Urinary bladder (tissue), 4 donors: ENCODE data around the gene MEF2A. TPM values are rescaled to one million over a fixed set of nuclear protein-coding genes. Genes with fewer than 3 reads are reported as not detected.

Experiments used
- DNase-seq: peaks from one replicate; pipeline ENCODE4 v3.0.0-alpha.2; 2015; ENCODE audit errors: extremely low spot score
- H3K27ac ChIP-seq: one replicate; pipeline ENCODE4 v1.5.1; 2013; ENCODE audit warnings: low read depth, mild to moderate bottlenecking, moderate library complexity
- H3K36me3 ChIP-seq: one replicate; pipeline ENCODE4 v1.6.1; 2013; ENCODE audit warnings: mild to moderate bottlenecking, moderate library complexity; ENCODE audit not compliant: insufficient read depth
- H3K4me1 ChIP-seq: one replicate; pipeline ENCODE4 v1.6.1; 2013; ENCODE audit warnings: mild to moderate bottlenecking, moderate library complexity; ENCODE audit not compliant: insufficient read depth
- H3K4me3 ChIP-seq: one replicate; pipeline ENCODE4 v1.5.1; 2013; ENCODE audit warnings: low read depth, low read length
- WGBS: extraction: QIAGEN DNeasy Blood & Tissue Kit; methylation state at CpG from one replicate; pipeline ENCODE4 v1.1.7; 2013; 5-methylcytosine and 5-hydroxymethylcytosine counted together
- polyA plus RNA-seq: library from polyadenylated mRNA; stranded (reverse); fragments of 200-250 nt; gene quantifications from one replicate; pipeline ENCODE4 v1.2.3, GENCODE V29; 2013
- total RNA-seq: library from RNA; depleted of rRNA; stranded (reverse); fragments of >200 nt; gene quantifications from one replicate; pipeline ENCODE4 v1.2.3, GENCODE V29; 2014
- donor health status: healthy with polysubstance abuse.
- donor health status: healthy.

The MEF2A gene
- total and polyA plus RNA-seq, 2 donors = 37.6 to 85.1 TPM

DNA sequence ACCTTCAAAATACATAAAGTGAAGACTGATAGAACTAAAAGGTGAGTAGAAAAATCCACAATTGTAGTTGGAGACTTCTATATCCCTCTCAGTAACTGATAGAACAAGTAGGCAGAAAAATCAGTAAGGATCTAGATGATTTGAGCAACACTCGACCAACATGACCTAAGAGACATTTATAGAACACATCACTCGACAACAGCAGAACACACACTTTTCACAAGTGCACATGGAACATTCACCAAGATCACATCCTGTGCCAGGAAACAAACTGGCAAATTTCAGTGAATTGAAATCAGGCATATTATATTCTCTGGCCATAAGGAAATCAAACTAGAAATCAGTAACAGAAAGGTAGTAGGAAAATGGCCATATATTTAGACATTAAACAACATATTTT is 130.3 kb downstream of the MEF2A start:
- 78% methylated on average over 2 of the region's 2 CpGs for WGBS

GRCh38 chr15:99702895-99703602 is 137.3 kb downstream of the MEF2A start:
- no peak for DNase-seq
- H3K4me3 ChIP-seq = no peak overlapping the region
- WGBS = 39% methylated on average over 4 of the region's 4 CpGs
- H3K27ac ChIP-seq = peak overlapping the region; percentile 56
- no peaks in the 10 kb centered on the region for H3K4me1 ChIP-seq
- no peaks in the 10 kb centered on the region for H3K36me3 ChIP-seq

More for the DNA sequence above, 130.3 kb downstream of the MEF2A start:
- no peak for DNase-seq
- no peaks in the 10 kb centered on the region for H3K4me1 ChIP-seq
- H3K27ac ChIP-seq = no peak overlapping the region
- H3K4me3 ChIP-seq = no peak overlapping the region
- no peaks in the 10 kb centered on the region for H3K36me3 ChIP-seq

DNA sequence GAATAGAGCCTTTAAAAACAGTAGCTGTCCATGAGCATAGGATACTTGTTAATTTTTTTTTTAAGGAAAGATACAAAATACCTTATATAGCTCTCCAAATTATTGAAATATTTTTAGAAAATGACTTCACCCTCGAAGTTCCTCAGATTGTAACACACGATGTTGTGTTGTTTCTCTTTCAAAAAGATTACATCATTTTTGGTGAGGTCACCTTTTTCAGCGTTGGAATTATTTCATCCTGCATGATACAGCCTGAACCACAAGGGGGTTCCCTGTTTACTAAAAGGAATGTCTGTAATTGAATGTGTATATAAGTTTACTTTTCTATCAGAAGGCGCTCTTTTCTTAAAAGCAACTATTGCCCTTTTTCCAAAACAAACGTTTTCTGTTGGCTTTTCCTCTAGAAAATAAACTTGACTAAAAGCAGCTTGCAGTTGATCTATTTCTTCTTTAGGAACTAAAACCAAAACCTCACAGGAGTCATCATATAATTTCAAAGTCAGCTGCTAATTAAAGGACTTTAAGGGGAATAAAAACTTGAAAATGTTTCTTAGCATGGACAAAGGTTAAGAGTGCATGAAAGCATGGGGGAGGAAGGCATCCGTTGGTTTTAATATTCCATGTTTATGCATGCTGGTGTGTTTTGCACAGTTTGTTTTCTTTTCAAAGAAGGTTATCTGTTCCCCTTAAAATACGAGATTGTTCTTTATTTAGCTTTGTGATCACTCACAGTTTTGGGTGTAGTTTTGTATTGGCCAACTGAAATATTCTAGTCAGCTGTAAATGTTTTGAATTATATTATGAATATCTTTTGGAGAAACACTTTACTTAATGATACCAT is 138.0 kb downstream of the MEF2A start:
- WGBS = 13% methylated on average over 7 of the region's 7 CpGs
- no peaks in the 10 kb centered on the region for H3K4me1 ChIP-seq
- peak; percentile 59 for DNase-seq
- H3K4me3 ChIP-seq = no peak overlapping the region
- H3K27ac ChIP-seq = peak overlapping the region; percentile 56
- H3K36me3 ChIP-seq = no peaks in the 10 kb centered on the region

DNA sequence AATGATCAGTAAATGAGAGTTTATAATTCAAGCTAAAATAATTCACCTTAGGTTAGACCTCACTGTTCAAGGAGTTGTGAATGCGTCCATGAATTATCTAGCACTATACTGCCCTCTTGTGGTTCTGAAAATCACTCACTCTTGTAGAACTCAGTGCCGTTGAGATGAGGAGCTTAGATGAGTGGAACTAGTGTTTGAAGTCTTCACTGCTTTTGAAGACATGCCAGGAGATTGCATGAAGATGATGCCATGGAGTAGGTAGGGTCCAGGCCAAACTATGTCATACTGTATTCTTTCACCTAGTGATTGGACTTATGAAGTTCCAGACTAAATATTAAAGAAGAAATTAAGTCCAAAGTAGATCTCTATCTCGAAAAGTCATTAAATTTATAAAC is 138.7 kb downstream of the MEF2A start:
- 30% methylated on average over 3 of the region's 3 CpGs for WGBS
- Histone ChIP-seq H3K36me3 (no peaks in the 10 kb centered on the region), H3K4me1 (no peaks in the 10 kb centered on the region), H3K4me3 (no peak overlapping the region), H3K27ac (no peak overlapping the region)
- DNase-seq = peak; percentile 71

DNA sequence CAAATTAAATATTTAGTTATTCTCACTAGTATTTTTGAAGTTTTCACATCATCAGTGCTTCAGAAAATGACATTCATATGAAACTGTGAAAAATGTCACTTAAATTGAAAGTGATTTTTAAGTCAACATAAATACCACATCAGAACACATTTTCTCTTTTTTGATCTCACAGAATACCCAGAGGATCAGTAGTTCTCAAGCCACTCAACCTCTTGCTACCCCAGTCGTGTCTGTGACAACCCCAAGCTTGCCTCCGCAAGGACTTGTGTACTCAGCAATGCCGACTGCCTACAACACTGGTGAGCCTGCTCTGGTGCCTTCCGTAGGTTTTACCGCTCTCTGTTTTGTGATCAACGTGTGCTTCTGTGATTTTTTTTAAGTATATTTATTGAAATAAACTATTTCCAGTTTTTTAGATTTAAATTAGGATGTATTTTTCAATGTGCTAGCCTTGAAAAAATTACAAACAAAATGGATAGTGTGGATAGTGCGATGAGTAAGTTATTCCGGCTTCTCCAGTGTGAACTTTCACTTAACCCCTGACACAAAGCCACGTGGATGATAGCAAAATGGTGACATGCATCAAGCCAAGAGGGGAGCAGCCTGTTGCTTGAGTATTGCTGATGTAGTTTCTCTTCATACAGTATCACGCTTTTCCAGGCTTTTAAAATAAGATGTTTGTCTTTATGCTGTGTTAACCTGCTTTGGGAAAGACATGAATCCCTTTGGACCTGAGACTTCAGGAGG is 140.9 kb downstream of the MEF2A start:
- no peak for DNase-seq
- 89% methylated on average over 10 of the region's 10 CpGs for WGBS
- Histone ChIP-seq H3K4me1 (no peaks in the 10 kb centered on the region), H3K4me3 (no peak overlapping the region), H3K27ac (no peak overlapping the region), H3K36me3 (no peaks in the 10 kb centered on the region)

DNA sequence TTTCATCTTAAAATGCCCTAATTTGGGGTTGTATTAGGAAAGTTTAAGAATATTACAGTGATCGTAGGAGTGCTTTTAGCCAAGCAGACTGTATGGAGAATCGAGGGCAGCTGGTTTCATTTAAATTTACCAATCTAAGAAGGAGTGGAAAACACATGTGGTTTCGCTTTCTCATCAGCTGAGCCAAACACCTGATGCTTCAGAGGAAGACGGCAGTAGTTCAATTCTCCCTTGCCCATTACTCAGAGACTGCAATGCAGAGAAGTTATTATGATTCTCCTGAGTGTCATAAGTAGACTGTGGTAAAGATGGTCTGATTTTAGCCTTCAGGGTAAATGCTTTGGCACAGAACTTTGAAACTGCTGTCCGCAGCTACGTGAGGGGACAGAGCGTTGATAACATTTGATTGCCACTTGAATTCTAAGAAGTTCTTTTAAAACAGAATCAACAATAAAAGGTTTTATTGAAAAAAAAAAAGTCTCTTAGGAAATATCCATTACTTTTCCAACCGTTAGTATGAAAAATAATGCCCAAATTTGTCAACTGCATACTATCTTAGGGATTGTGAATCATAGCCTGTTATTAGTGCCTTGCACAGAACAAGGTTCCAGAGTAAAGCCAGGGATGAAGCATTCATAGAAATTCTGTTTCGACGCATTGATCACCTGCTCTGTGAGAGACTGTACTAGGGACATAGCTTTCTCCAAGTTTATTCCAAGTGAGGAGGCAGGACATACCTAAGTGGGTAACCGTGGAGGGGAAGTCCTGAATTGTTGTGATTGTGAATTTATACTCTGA is 141.9 kb downstream of the MEF2A start:
- Histone ChIP-seq H3K4me3 (no peak overlapping the region), H3K36me3 (no peaks in the 10 kb centered on the region), H3K27ac (no peak overlapping the region), H3K4me1 (no peaks in the 10 kb centered on the region)
- no peak for DNase-seq
- WGBS = 62% methylated on average over 11 of the region's 11 CpGs

DNA sequence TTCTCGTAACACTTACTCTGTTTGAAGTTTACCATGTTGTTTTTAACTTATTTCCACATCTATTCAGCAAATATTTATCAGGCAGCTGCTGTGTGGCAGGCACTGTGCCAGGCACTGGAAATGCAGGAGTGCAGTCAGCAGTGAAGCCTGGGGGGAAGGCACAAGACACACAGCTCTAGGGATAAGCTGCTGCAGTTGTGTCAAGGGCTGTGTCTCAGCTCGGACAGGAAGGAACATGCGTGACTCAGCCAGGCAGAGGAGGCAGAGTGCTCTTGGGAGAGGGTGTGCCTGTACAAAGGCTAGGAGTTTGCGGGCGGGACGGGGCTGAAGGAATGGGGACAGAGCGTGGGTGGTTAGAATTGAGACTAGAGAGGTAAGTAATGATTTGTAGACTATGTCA is 142.8 kb downstream of the MEF2A start:
- Histone ChIP-seq H3K4me3 (no peak overlapping the region), H3K4me1 (no peaks in the 10 kb centered on the region), H3K27ac (peak overlapping the region; percentile 71), H3K36me3 (no peaks in the 10 kb centered on the region)
- no peak for DNase-seq
- WGBS = 28% methylated on average over 7 of the region's 7 CpGs

DNA sequence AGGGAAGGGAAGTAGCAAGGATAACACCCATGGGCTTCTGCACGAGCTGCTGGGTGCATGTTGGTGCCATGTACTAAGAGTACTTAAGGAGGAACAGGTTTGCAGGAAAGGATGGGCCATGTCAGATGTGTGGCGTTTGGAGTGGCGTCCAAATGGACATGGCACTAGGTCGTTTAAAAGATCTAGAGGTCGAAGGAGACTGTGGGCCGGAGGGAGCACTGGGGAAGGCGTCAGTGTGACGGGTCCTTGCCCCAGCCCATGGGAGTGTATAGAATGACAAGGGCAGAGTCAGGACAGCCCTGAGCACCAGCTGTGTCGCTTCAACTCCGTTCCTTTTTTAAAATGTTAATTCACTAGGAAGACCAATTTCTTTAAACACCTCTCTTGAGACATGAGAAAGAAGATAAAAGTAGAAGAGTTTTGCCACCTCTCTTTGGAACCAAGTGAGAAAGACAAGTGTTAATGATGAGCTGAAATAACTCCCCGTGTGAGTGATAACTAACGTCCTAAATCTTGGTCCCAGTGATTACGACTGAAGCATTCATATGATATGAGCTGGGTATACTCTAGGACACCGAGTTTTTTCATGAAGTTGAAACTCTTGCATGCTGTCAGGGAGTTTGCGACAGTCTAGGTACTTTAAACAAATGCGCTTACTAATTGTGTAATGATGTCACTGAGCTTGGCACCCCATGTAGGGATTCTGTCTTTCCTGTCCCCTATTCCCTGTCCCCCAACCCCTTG is 143.6 kb downstream of the MEF2A start:
- no peak overlapping the region for H3K4me3 ChIP-seq
- no peaks in the 10 kb centered on the region for H3K4me1 ChIP-seq
- 83% methylated on average over 16 of the region's 16 CpGs for WGBS
- H3K36me3 ChIP-seq = no peaks in the 10 kb centered on the region
- no peak overlapping the region for H3K27ac ChIP-seq
- DNase-seq = no peak

- H3K36me3 ChIP-seq = no peaks in the 10 kb centered on the region
- WGBS = 61% methylated on average over 5 of the region's 5 CpGs
- no peak for DNase-seq
Measured at GRCh38 chr15:99711625-99712024, 145.8 kb downstream of the MEF2A start.

DNA sequence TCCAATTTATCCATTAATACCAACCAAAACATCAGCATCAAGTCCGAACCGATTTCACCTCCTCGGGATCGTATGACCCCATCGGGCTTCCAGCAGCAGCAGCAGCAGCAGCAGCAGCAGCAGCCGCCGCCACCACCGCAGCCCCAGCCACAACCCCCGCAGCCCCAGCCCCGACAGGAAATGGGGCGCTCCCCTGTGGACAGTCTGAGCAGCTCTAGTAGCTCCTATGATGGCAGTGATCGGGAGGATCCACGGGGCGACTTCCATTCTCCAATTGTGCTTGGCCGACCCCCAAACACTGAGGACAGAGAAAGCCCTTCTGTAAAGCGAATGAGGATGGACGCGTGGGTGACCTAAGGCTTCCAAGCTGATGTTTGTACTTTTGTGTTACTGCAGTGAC is 146.6 kb downstream of the MEF2A start:
- H3K4me3 ChIP-seq = no peak overlapping the region
- no peaks in the 10 kb centered on the region for H3K36me3 ChIP-seq
- H3K4me1 ChIP-seq = no peaks in the 10 kb centered on the region
- DNase-seq = no peak
- WGBS = 80% methylated on average over 18 of the region's 18 CpGs
- no peak overlapping the region for H3K27ac ChIP-seq

More at GRCh38 chr15:99711625-99712024, 145.8 kb downstream of the MEF2A start:
- Histone ChIP-seq H3K4me1 (no peaks in the 10 kb centered on the region), H3K27ac (no peak overlapping the region), H3K4me3 (no peak overlapping the region)

GRCh38 chr15:99716540-99717095 is 150.8 kb downstream of the MEF2A start:
- 73% methylated on average over 10 of the region's 10 CpGs for WGBS
- no peak for DNase-seq
- Histone ChIP-seq H3K4me3 (no peak overlapping the region), H3K4me1 (no peaks in the 10 kb centered on the region), H3K27ac (no peak overlapping the region), H3K36me3 (no peaks in the 10 kb centered on the region)

GRCh38 chr15:99717161-99718009 is 151.6 kb downstream of the MEF2A start:
- DNase-seq = no peak
- H3K4me1 ChIP-seq = no peaks in the 10 kb centered on the region
- WGBS = 41% methylated on average over 19 of the region's 19 CpGs
- no peak overlapping the region for H3K4me3 ChIP-seq
- no peaks in the 10 kb centered on the region for H3K36me3 ChIP-seq
- H3K27ac ChIP-seq = no peak overlapping the region
